Adrenal gland (tissue), 12 donors: ENCODE data around the gene FAF1. TPM values are rescaled to one million over a fixed set of nuclear protein-coding genes. Genes with fewer than 3 reads are reported as not detected.

Experiments
- DNase-seq, 7 donors: peaks; one replicate each; pipeline ENCODE4 v3.0.0-alpha.2; 2019 to 2020
- H3K27ac ChIP-seq, 5 donors: fragments of 200-600 bp; sonication (generic) in 4 of 5; 1 replicate in 3 of 5; 2 replicates in 2 of 5; pipeline versions ENCODE4 v1.5.1 to v1.8.0; 2016 to 2020; ENCODE audit warnings: mild to moderate bottlenecking in 1 of 5
- H3K27me3 ChIP-seq: fragments of 200-600 bp; 2 replicates; pipeline ENCODE4 v1.8.0; 2021
- H3K36me3 ChIP-seq, 2 donors: fragments of 200-600 bp; replicated peaks in 1 of 2; 1 replicate in 1 of 2; 2 replicates in 1 of 2; pipeline versions ENCODE4 v1.5.1 to v1.8.0; 2018 to 2022
- H3K4me1 ChIP-seq, 2 donors: fragments of 200-600 bp; replicated peaks in 1 of 2; 1 replicate in 1 of 2; 2 replicates in 1 of 2; pipeline versions ENCODE4 v1.5.1 to v1.8.0; 2018 to 2021
- H3K4me3 ChIP-seq, 4 donors: fragments of 200-600 bp; sonication (generic) in 3 of 4; one replicate each; pipeline ENCODE4 v1.5.1; 2016 to 2018
- H3K9me3 ChIP-seq, 3 donors: fragments of 200-600 bp; sonication (generic) in 1 of 3; replicated peaks in 1 of 3; 1 replicate in 2 of 3; 2 replicates in 1 of 3; pipeline versions ENCODE4 v1.5.1 to v1.8.0; 2016 to 2021
- CTCF ChIP-seq, 6 experiments: fragments of 450-650 bp in 4 of 6; fragments of 200-600 bp in 2 of 6; sonication (generic) in 1 of 6; IDR thresholded peaks; 1 replicate in 5 of 6; 2 replicates in 1 of 6; pipeline versions ENCODE4 v1.5.1 to v1.8.0; 2016 to 2021; ENCODE audit warnings: antibody characterized with exemption in 6 of 6, mild to moderate bottlenecking in 2 of 6, moderate library complexity in 1 of 6
- POLR2A ChIP-seq, 2 donors: fragments of 450-650 bp; IDR thresholded peaks; one replicate each; pipeline ENCODE4 v1.6.1; 2017; ENCODE audit warnings: antibody characterized with exemption in 2 of 2, mild to moderate bottlenecking in 2 of 2, moderate library complexity in 1 of 2
- WGBS, 4 donors: extraction: QIAGEN DNeasy Blood & Tissue Kit in 2 of 4; methylation state at CpG; one replicate each; pipeline versions ENCODE4 v1.1.5 to v1.1.7; 2013 to 2017; 5-methylcytosine and 5-hydroxymethylcytosine counted together
- intact Hi-C, 2 donors: fragments of 100-400 bp; cut with DNase I; formaldehyde crosslinking; loops; one replicate each; pipeline versions ENCODE4 v1.14.1 to v1.15.0; 2022 to 2023
- polyA plus RNA-seq, 3 donors: library from polyadenylated mRNA; stranded (reverse); fragments of 200-250 nt in 2 of 3; fragments of 350-450 nt in 1 of 3; fragmentation: Illumina TruSeq in 1 of 3; extraction: RNeasy Lipid Tissue Mini Kit (QIAGEN cat#74804) in 1 of 3; gene quantifications; one replicate each; pipeline ENCODE4 v1.2.3, GENCODE V29; 2013 to 2014
- total RNA-seq, 9 donors: library from RNA; depleted of rRNA in 4 of 9; stranded (reverse); fragments of >200 nt in 4 of 9; fragments of 120-200 nt in 1 of 9; fragmentation: NEBNext Ultra II Directional in 1 of 9; extraction: Animal tissue kit (Norgen Biotek cat#: 25700) in 1 of 9; gene quantifications; one replicate each; pipeline versions ENCODE4 v1.1.0 to v1.2.4, GENCODE V29; 2013 to 2023
- donor health status: healthy with polysubstance abuse.
- donor health status: Bipolar disorder and iron deficiency.
- donor health status: DM: yes; HTN: yes; CAD: no.
- donor health status: DM: no; HTN: no; CAD: no.
- donor health status: DM: no; HTN: no; CAD: no.
- donor health status: DM: yes; HTN: yes; CAD: no.

The FAF1 gene
- total and polyA plus RNA-seq, 12 donors, result 23.4 to 88.4 (median 44.5) TPM

GRCh38 chr1:50978144-50978851 lies 18.2 kb upstream of the FAF1 start:
- intact Hi-C loops, result no loop called here
- peak; percentile 36 to 80 for TF ChIP-seq POLR2A (IDR thresholded peaks at IDR 0.05)
- TF ChIP-seq CTCF (IDR thresholded peaks at IDR 0.05), result no peak
- Histone ChIP-seq H3K27me3 (no peaks in the 10 kb centered on the region), H3K27ac (peak overlapping the region; percentile 89 to 100 (median 98)), H3K4me1 (peaks cover 4 to 27% of the 10 kb centered on the region in 2 donors), H3K36me3 (no peaks in the 10 kb centered on the region), H3K4me3 (peak overlapping the region; percentile 32 to 88 (median 63)), H3K9me3 (no peaks in the 10 kb centered on the region)
- WGBS, 4 donors, result 4% methylated on average over 14 to 42 of the region's 42 CpGs
- peak; percentile 79 to 88 (median 84) for DNase-seq

- intact Hi-C loops, result no loop called here
- Histone ChIP-seq H3K27me3 (no peaks in the 10 kb centered on the region), H3K27ac (peak overlapping the region; percentile 89 to 100 (median 98)), H3K4me1 (peaks cover 4 to 26% of the 10 kb centered on the region in 2 donors), H3K9me3 (no peaks in the 10 kb centered on the region), H3K4me3 (peak overlapping the region; percentile 73 to 97 (median 92)), H3K36me3 (no peaks in the 10 kb centered on the region)
- peak; percentile 81 to 87 (median 85) for DNase-seq
- WGBS, 4 donors, result 0 to 1% (median 0%) methylated on average over 2 to 63 of the region's 63 CpGs
- no peak for TF ChIP-seq POLR2A (IDR thresholded peaks at IDR 0.05)
- no peak for TF ChIP-seq CTCF (IDR thresholded peaks at IDR 0.05)
Measured at GRCh38 chr1:50977575-50978143, 17.6 kb upstream of the FAF1 start.

GRCh38 chr1:50976890-50977574 lies 17.0 kb upstream of the FAF1 start:
- 0 to 4% (median 3%) methylated on average over 21 to 26 of the region's 26 CpGs for WGBS, 4 donors
- Histone ChIP-seq H3K4me1 (peaks cover 4 to 29% of the 10 kb centered on the region in 2 donors), H3K9me3 (peaks cover 0 to under 1% (median 0%) of the 10 kb centered on the region in 3 donors), H3K4me3 (peak overlapping the region; percentile 73 to 97 (median 92)), H3K27ac (peak overlapping the region; percentile 84 to 100 (median 98)), H3K36me3 (no peaks in the 10 kb centered on the region), H3K27me3 (no peaks in the 10 kb centered on the region)
- intact Hi-C loops, result no loop called here
- peak; percentile 45 to 65 (median 53) for DNase-seq
- TF ChIP-seq POLR2A (IDR thresholded peaks at IDR 0.05) (peak in 1 of 2 donors; percentile 27), CTCF (IDR thresholded peaks at IDR 0.05) (no peak)
